K562 (cell line): ENCODE data around the gene KTN1. TPM values are rescaled to one million over a fixed set of nuclear protein-coding genes. Genes with fewer than 3 reads are reported as not detected.

ENCODE experiments used
- ATAC-seq: fragments of 200-7000 bp; cut with Tn5 transposase; 3 replicates; pipeline ENCODE4 v1.9.1; 2020; ENCODE audit warnings: moderate library complexity
- BruUV-seq: library from RNA; stranded (reverse); fragments of 400-500 nt; replicated peaks from 2 replicates; lab custom pipeline; 2021; lab: Mats Ljungman, UMichigan
- CTCF ChIA-PET: fragments of 300-600 bp; formaldehyde crosslinking; extraction: SDS; loops from one replicate; lab custom pipeline; 2021; ENCODE audit warnings: low intra/inter-chr PET ratio; lab: Yijun Ruan, JAX
- POLR2A ChIA-PET: fragments of 300-600, 350-650 bp; sonication (Branson Sonifier 250); formaldehyde crosslinking; extraction: SDS; loops from one replicate; lab custom pipeline; 2021; ENCODE audit warnings: antibody characterized with exemption, inconsistent platforms; lab: Yijun Ruan, JAX
- DNase-seq, 4 experiments: peaks; one replicate each; pipeline versions ENCODE4 v3.0.0 to v3.0.0-alpha.2; 2011 to 2018; ENCODE audit warnings: low spot score in 3 of 4, mixed read lengths in 3 of 4; ENCODE audit errors: extremely low read depth in 1 of 4
- FAIRE-seq: peaks from 2 replicates; lab custom pipeline; 2011; peaks lifted over from hg19 to GRCh38; lab: Jason Lieb, UNC
- H2AFZ ChIP-seq: 2 replicates; pipeline ENCODE4 v1.6.0; 2011; ENCODE audit warnings: low read depth, low read length, control low read depth, inconsistent platforms
- H3K27ac ChIP-seq: fragments of 200-600 bp; 3 replicates; pipeline ENCODE4 v1.8.0; 2011; ENCODE audit warnings: low read depth, mild to moderate bottlenecking, control low read depth, inconsistent platforms, low read length, moderate library complexity, mixed read lengths; ENCODE audit errors: extremely low read depth
- H3K27me3 ChIP-seq, 2 experiments: fragments of 300-600 bp in 1 of 2; 2 replicates in 1 of 2; 3 replicates in 1 of 2; pipeline versions ENCODE4 v1.6.0 to v1.8.0; 2011; ENCODE audit warnings: inconsistent platforms in 2 of 2, low read length in 2 of 2, mild to moderate bottlenecking in 1 of 2, mixed read lengths in 1 of 2, moderate library complexity in 1 of 2; ENCODE audit not compliant: control insufficient read depth in 2 of 2, insufficient read depth in 2 of 2
- H3K36me3 ChIP-seq: fragments of 300-600 bp; 3 replicates; pipeline ENCODE4 v1.8.0; 2011; ENCODE audit warnings: mild to moderate bottlenecking, low read length, inconsistent platforms; ENCODE audit not compliant: control insufficient read depth, insufficient read depth
- H3K4me1 ChIP-seq, 2 experiments: fragments of 200-600 bp in 1 of 2; replicated peaks in 1 of 2; 2 replicates in 1 of 2; 3 replicates in 1 of 2; pipeline versions ENCODE4 v1.5.1 to v1.8.0; 2011; ENCODE audit warnings: inconsistent platforms in 2 of 2, low read length in 2 of 2, mild to moderate bottlenecking in 1 of 2, mixed read lengths in 1 of 2, moderate library complexity in 1 of 2; ENCODE audit not compliant: control insufficient read depth in 2 of 2, insufficient read depth in 2 of 2
- H3K4me2 ChIP-seq: 2 replicates; pipeline ENCODE4 v1.6.1; 2011; ENCODE audit warnings: low read length, control low read depth, inconsistent platforms, mixed read lengths; ENCODE audit not compliant: insufficient read depth
- H3K4me3 ChIP-seq: fragments of 200-600 bp; sonication (generic), shearing (Covaris generic); 2 replicates; pipeline ENCODE4 v1.5.1; 2016; ENCODE audit warnings: control low read depth, inconsistent platforms
- H3K79me2 ChIP-seq: fragments of 200-600 bp; 3 replicates; pipeline ENCODE4 v1.8.0; 2011; ENCODE audit warnings: low read length, inconsistent platforms; ENCODE audit not compliant: control insufficient read depth, insufficient read depth
- H3K9ac ChIP-seq, 2 experiments: 2 replicates each; pipeline versions ENCODE4 v1.6.0 to v1.6.1; 2011; ENCODE audit warnings: low read depth in 2 of 2, low read length in 2 of 2, control low read depth in 1 of 2, inconsistent platforms in 1 of 2, mild to moderate bottlenecking in 1 of 2, mixed read lengths in 1 of 2; ENCODE audit not compliant: insufficient read depth in 1 of 2
- H3K9me1 ChIP-seq: one replicate; pipeline ENCODE4 v1.6.0; 2011; ENCODE audit warnings: inconsistent platforms, mild to moderate bottlenecking, low read length, moderate library complexity; ENCODE audit not compliant: control insufficient read depth, insufficient read depth
- H3K9me3 ChIP-seq: replicated peaks from 2 replicates; pipeline ENCODE4 v1.5.1; 2011; ENCODE audit warnings: low read depth, low read length, inconsistent platforms; ENCODE audit not compliant: control insufficient read depth, insufficient read depth
- H4K20me1 ChIP-seq: replicated peaks from 2 replicates; pipeline ENCODE4 v1.6.1; 2011; ENCODE audit warnings: low read length, inconsistent platforms, mixed read lengths; ENCODE audit not compliant: control insufficient read depth, insufficient read depth
- ATF3 ChIP-seq, 2 experiments: fragments of 450-650 bp in 1 of 2; sonication (generic) in 1 of 2; formaldehyde crosslinking in 1 of 2; IDR thresholded peaks in 1 of 2; conservative IDR thresholded peaks in 1 of 2; 2 replicates each; pipeline versions ENCODE4 v1.6.1 to v1.8.1; 2016 to 2023; ENCODE audit warnings: mild to moderate bottlenecking in 2 of 2, moderate library complexity in 2 of 2, inconsistent platforms in 1 of 2, missing genetic modification reagents in 1 of 2
- BDP1 ChIP-seq: IDR thresholded peaks from 3 replicates; pipeline ENCODE4 v1.6.1; 2011; ENCODE audit not compliant: insufficient read length, insufficient read depth
- HMBOX1 ChIP-seq: sonication (generic); IDR thresholded peaks from 2 replicates; pipeline ENCODE4 v1.6.1; 2016
- RFX1 ChIP-seq: fragments of 450-650 bp; IDR thresholded peaks from 2 replicates; pipeline ENCODE4 v1.6.1; 2016; ENCODE audit warnings: mild to moderate bottlenecking, moderate library complexity
- WGBS: fragments of 100-300 bp; shearing (Covaris generic); methylation state at CpG from one replicate; pipeline ENCODE4 v1.1.6; 2016; ENCODE audit warnings: low coverage, mixed read lengths; ENCODE audit not compliant: insufficient coverage; ENCODE audit errors: missing lambda C conversion rate; 5-methylcytosine and 5-hydroxymethylcytosine counted together
- in situ Hi-C: fragments of 300-500 bp; cut with MboI; formaldehyde crosslinking; loops from 4 replicates; pipeline ENCODE4 v1.15.0; 2018; ENCODE audit warnings: inconsistent platforms, mixed read lengths
- intact Hi-C: fragments of 100-400 bp; cut with micrococcal nuclease; formaldehyde crosslinking; loops from 2 replicates; pipeline ENCODE4 v1.14.2; 2022
- polyA plus RNA-seq, 8 experiments: library from polyadenylated mRNA; depleted of rRNA in 4 of 8; stranded (reverse) in 5 of 8; unstranded in 3 of 8; fragments of >200 nt; fragmentation: Nextera tagmentation in 2 of 8; fragmentation: Illumina TruSeq in 1 of 8; extraction: Ambion mirVana in 2 of 8; extraction: Trizol in 1 of 8; gene quantifications; 2 replicates each; pipeline versions ENCODE4 v1.2.1 to v1.2.3, GENCODE V29; 2011 to 2014; ENCODE audit warnings: inconsistent platforms in 1 of 8, missing spikeins in 1 of 8
- total RNA-seq, 7 experiments: library from RNA; depleted of rRNA in 6 of 7; stranded (reverse); fragments of >200 nt in 6 of 7; fragmentation: Illumina TruSeq in 2 of 7; extraction: Trizol in 2 of 7; gene quantifications; 2 replicates each; pipeline versions ENCODE4 v1.2.1 to v1.2.3, GENCODE V29; 2011 to 2021; ENCODE audit warnings: low replicate concordance in 1 of 7

The KTN1 gene
- total and polyA plus RNA-seq, 9 of the 15 experiments (the other 6 are each of a cell fraction or from before 2014, with no cell fraction given) = 34.8 to 120 (median 63.6) TPM

DNA sequence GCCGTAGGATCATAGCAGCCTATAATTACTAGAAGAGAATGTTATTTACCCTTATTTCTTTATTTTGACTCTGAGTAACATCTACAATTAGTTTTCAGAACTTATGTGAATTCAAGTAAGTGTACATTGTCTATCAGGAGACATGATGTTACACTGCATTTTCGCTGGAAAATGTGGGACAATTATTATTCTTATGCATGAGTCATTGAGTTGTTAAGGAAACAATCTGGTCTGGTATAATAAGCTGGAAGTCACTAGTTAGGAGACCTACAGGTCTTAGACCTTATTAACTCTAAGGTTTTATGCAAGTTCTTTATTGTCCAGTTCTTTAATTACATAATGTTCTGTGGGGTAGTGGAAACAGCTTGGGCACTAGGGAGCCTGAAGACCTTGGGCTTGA, 5.8 kb downstream of the KTN1 start:
- H3K9ac ChIP-seq = no peak overlapping the region
- peaks cover 15% of the 10 kb centered on the region for H4K20me1 ChIP-seq
- no peak overlapping the region for H3K4me2 ChIP-seq
- H3K4me1 ChIP-seq = peaks cover 4 to 18% of the 10 kb centered on the region in 2 experiments; a peak in 4 of 5 replicates
- H2AFZ ChIP-seq = no peak overlapping the region
- 70% methylated on average over 2 of the region's 2 CpGs for WGBS
- in situ Hi-C loops (no loop called here), intact Hi-C loops (no loop called here)
- no peak overlapping the region for H3K4me3 ChIP-seq
- no TSS peak for BruUV-seq
- H3K9me3 ChIP-seq = no peaks in the 10 kb centered on the region
- no peak for TF ChIP-seq BDP1
- TF ChIP-seq ATF3 (IDR thresholded peaks at IDR 0.05) = 0 out of 2 replicates have a peak, but pooled peaks have one; percentile 27
- TF ChIP-seq ATF3 (CRISPR knock-in tag; conservative IDR thresholded peaks at IDR 0.05) = no peak
- peak; percentile 49; the same call in 1 of the 2 replicates for TF ChIP-seq HMBOX1
- TF ChIP-seq RFX1 = peak; percentile 9; the same call in 1 of the 2 replicates
- no peaks in the 10 kb centered on the region for H3K27me3 ChIP-seq
- CTCF ChIA-PET = no interaction called here
- ATAC-seq (no peak), FAIRE-seq (no peak), DNase-seq (no peak)
- H3K36me3 ChIP-seq = peaks cover under 1% of the 10 kb centered on the region; the same call in 1 of the 3 replicates
- H3K27ac ChIP-seq = no peak overlapping the region
- H3K9me1 ChIP-seq = no peaks in the 10 kb centered on the region
- POLR2A ChIA-PET = interaction anchor here (1.7 kb wide), 1 partner anchor 8 kb away, joined by 5 read pairs; no protein-coding TSS in a partner anchor
- H3K79me2 ChIP-seq = peaks cover 92% of the 10 kb centered on the region
